ENCODE data around the gene KCNH1. TPM values are rescaled to one million over a fixed set of nuclear protein-coding genes. Genes with fewer than 3 reads are reported as not detected.

KCNH1 gene
- total and polyA plus RNA-seq, 9 donors, result 0.11 to 0.46 TPM; not detected in 7

DNA sequence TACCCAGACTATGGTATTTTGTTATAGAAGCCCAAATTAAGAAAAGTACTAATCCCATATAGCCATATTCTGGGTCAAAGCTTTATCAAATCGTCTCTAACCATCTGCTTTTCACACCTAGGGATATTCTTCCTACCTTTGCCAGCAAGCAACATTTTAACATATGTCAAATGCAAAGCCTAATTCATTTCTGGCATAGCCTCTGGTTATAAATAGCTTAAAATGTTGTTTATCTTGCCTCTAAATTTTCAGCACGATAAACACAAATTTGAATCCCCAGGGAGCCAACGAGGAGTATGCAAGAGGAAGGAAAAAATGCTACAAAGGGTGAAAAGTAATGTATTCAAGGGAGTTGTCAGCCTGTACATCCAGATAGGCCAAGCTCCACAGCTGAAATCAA lies 357.2 kb downstream of the KCNH1 start:
- Histone ChIP-seq H3K36me3 (no peaks in the 10 kb centered on the region), H3K27me3 (no peaks in the 10 kb centered on the region), H3K4me3 (no peak overlapping the region), H3K4me1 (ENCODE audit: insufficient read depth) (no peaks in the 10 kb centered on the region), H3K9me3 (no peaks in the 10 kb centered on the region), H3K27ac (no peak overlapping the region)
- TF ChIP-seq EP300 (IDR thresholded peaks at IDR 0.05) (no peak), POLR2A (IDR thresholded peaks at IDR 0.05) (no peak)
- TF ChIP-seq, protein P1, sequence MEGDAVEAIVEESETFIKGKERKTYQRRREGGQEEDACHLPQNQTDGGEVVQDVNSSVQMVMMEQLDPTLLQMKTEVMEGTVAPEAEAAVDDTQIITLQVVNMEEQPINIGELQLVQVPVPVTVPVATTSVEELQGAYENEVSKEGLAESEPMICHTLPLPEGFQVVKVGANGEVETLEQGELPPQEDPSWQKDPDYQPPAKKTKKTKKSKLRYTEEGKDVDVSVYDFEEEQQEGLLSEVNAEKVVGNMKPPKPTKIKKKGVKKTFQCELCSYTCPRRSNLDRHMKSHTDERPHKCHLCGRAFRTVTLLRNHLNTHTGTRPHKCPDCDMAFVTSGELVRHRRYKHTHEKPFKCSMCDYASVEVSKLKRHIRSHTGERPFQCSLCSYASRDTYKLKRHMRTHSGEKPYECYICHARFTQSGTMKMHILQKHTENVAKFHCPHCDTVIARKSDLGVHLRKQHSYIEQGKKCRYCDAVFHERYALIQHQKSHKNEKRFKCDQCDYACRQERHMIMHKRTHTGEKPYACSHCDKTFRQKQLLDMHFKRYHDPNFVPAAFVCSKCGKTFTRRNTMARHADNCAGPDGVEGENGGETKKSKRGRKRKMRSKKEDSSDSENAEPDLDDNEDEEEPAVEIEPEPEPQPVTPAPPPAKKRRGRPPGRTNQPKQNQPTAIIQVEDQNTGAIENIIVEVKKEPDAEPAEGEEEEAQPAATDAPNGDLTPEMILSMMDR (IDR thresholded peaks at IDR 0.05), result no peak
- 19 to 36% (median 22%) methylated on average over 3 of the region's 3 CpGs for WGBS, 3 donors
- DNase-seq, result no peak
- intact Hi-C loops (cut with DNase I), result no loop called here

DNA sequence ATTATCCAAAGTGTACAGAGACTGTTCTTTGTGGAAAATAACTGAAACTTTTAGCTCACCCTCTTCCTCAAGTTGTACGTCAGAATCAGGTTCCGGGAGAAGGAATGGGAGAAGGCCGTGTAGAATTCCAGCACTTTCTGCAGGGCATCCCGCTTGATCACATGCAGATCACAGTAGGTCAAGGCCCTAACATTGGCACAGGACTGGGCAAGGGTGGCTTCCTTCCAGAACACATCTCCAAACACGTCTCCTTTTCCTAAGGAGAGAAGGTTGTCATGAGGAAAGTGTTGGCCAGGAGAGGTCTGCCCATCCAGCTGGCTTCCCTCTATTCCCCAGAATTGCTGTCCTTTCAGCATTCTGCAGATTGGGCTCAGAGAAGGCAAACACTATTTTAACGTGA lies 358.7 kb downstream of the KCNH1 start:
- WGBS, 3 donors, result 61 to 71% (median 65%) methylated on average over 6 of the region's 6 CpGs
- H3K36me3 ChIP-seq, result no peaks in the 10 kb centered on the region
- H3K9me3 ChIP-seq, result no peaks in the 10 kb centered on the region
- H3K27ac ChIP-seq, result no peak overlapping the region
- H3K4me1 ChIP-seq (ENCODE audit: insufficient read depth), result no peaks in the 10 kb centered on the region
- intact Hi-C loops (cut with DNase I), result no loop called here
- H3K4me3 ChIP-seq, result no peak overlapping the region
- no peaks in the 10 kb centered on the region for H3K27me3 ChIP-seq
- no peak for DNase-seq
- TF ChIP-seq, protein P1 (IDR thresholded peaks at IDR 0.05), result no peak
- TF ChIP-seq EP300 (IDR thresholded peaks at IDR 0.05), result no peak
- no peak for TF ChIP-seq POLR2A (IDR thresholded peaks at IDR 0.05)

DNA sequence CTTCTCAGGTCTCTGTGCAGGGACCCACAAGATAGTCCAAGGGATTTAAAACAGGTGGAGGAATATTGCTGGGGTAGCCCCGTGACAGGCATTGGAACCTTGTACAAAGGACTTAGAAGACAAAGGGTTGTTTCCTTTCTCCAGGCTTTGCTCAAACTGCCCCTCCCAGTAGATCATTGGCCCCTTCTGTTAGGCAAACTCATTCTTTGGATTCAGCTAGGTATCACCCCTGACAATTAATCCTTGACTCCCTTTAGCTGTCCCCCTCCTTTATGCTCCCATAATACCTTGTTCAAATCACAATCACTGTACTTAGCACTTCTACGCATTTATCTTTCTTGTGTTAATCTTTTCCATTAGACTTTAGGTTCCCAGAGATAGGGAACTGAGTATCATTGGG lies 360.5 kb downstream of the KCNH1 start:
- Histone ChIP-seq H3K27ac (no peak overlapping the region), H3K4me1 (ENCODE audit: insufficient read depth) (no peaks in the 10 kb centered on the region), H3K9me3 (no peaks in the 10 kb centered on the region), H3K27me3 (no peaks in the 10 kb centered on the region), H3K4me3 (no peak overlapping the region), H3K36me3 (no peaks in the 10 kb centered on the region)
- WGBS, 3 donors, result 77 to 84% (median 78%) methylated on average over 2 of the region's 2 CpGs
- no peak for DNase-seq
- intact Hi-C loops (cut with DNase I), result no loop called here
- TF ChIP-seq EP300 (IDR thresholded peaks at IDR 0.05) (no peak), POLR2A (IDR thresholded peaks at IDR 0.05) (no peak)
- TF ChIP-seq, protein P1 (IDR thresholded peaks at IDR 0.05), result no peak

DNA sequence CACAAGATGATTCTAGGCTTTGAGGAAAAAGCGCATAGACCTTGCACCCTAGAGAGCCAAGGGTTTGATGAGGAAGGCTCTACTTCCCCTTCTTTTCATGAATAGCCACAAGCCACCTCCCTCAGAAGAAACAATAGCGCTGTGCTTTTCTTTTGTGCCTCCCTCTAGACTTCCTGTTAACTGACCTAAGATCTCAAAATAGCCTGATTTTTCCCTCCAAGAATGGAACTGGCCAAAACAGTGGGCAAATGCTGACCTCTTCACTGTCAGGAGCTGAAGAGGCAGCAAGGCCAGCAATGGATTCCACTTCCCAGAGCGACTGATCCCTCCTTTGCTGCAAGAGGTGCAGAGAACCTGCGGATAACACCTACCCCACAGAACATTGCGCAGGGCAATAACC lies 362.8 kb downstream of the KCNH1 start:
- Histone ChIP-seq H3K27ac (no peak overlapping the region), H3K9me3 (no peaks in the 10 kb centered on the region), H3K4me1 (ENCODE audit: insufficient read depth) (no peaks in the 10 kb centered on the region), H3K36me3 (no peaks in the 10 kb centered on the region), H3K4me3 (no peak overlapping the region), H3K27me3 (no peaks in the 10 kb centered on the region)
- 85 to 89% (median 87%) methylated on average over 5 of the region's 5 CpGs for WGBS, 3 donors
- TF ChIP-seq, protein P1 (IDR thresholded peaks at IDR 0.05), result no peak
- TF ChIP-seq EP300 (IDR thresholded peaks at IDR 0.05) (no peak), POLR2A (IDR thresholded peaks at IDR 0.05) (no peak)
- DNase-seq, result no peak
- intact Hi-C loops (cut with DNase I), result no loop called here
